Activated T-cell treated with anti-CD3 and anti-CD28 coated beads, Interleukin-2, amount 50 U/mL, for 48 hours (primary cell): ENCODE results near the gene KCNIP2.

Experiments used
- DNase-seq, 2 experiments: peaks; one replicate each; pipeline ENCODE4 v3.0.0-alpha.2; 2020

The KCNIP2 gene

GRCh38 chr10:101827919-101828600 is 15.5 kb downstream of the KCNIP2 start:
- no peak for DNase-seq

GRCh38 chr10:101826852-101827434 is 16.7 kb downstream of the KCNIP2 start:
- no peak for DNase-seq

GRCh38 chr10:101824736-101825135 is 18.9 kb downstream of the KCNIP2 start:
- no peak for DNase-seq

- no peak for DNase-seq
These were observed 24.5 kb downstream of the KCNIP2 start for GRCh38 chr10:101818872-101819633.

GRCh38 chr10:101818119-101818871 is 25.3 kb downstream of the KCNIP2 start, which contains the start of gene OGA:
TSS of gene OGA (minus strand) at chr10:101818444. CDS start at chr10:101818022, 422 bp downstream.
- DNase-seq = peak; percentile 97

- DNase-seq = peak in 1 of 2 experiments; percentile 66
These were observed 26.1 kb downstream of the KCNIP2 start for GRCh38 chr10:101817337-101818118.

GRCh38 chr10:101816913-101817336 is 26.7 kb downstream of the KCNIP2 start:
- no peak for DNase-seq

GRCh38 chr10:101816376-101816775 is 27.2 kb downstream of the KCNIP2 start:
- no peak for DNase-seq

- DNase-seq = no peak
These were observed 29.0 kb downstream of the KCNIP2 start for GRCh38 chr10:101814466-101815071.

GRCh38 chr10:101812606-101813005 is 31.0 kb downstream of the KCNIP2 start:
- no peak for DNase-seq

GRCh38 chr10:101807158-101807557 is 36.4 kb downstream of the KCNIP2 start:
- DNase-seq = no peak

- DNase-seq = no peak
These were observed 40.1 kb downstream of the KCNIP2 start for GRCh38 chr10:101803511-101803910.

- DNase-seq = no peak
These were observed 46.1 kb downstream of the KCNIP2 start for GRCh38 chr10:101797403-101798059.

- DNase-seq = no peak
These were observed 50.1 kb downstream of the KCNIP2 start for GRCh38 chr10:101793526-101793925.

GRCh38 chr10:101789686-101790085 is 53.9 kb downstream of the KCNIP2 start:
- DNase-seq = no peak

- peak in 1 of 2 experiments; percentile 14 for DNase-seq
These were observed 54.4 kb downstream of the KCNIP2 start for GRCh38 chr10:101789231-101789630.

GRCh38 chr10:101785801-101786200 is 57.8 kb downstream of the KCNIP2 start:
- DNase-seq = no peak

- DNase-seq = no peak
These were observed 59.0 kb downstream of the KCNIP2 start for GRCh38 chr10:101784558-101784957.

- DNase-seq = peak; percentile 26 to 29
These were observed 59.9 kb downstream of the KCNIP2 start for GRCh38 chr10:101783736-101784118.

- peak; percentile 92 to 94 for DNase-seq
These were observed 60.5 kb downstream of the KCNIP2 start, which contains the start of gene NPM3 for GRCh38 chr10:101782811-101783735. TSS of gene NPM3 (minus strand) at chr10:101783446. CDS start at chr10:101783390, 56 bp downstream.
